Kidney epithelial cell (primary cell): ENCODE measurements around the gene KCTD1. TPM values are rescaled to one million over a fixed set of nuclear protein-coding genes. Genes with fewer than 3 reads are reported as not detected.

Experiments
- DNase-seq: peaks from one replicate; pipeline ENCODE4 v3.0.0-alpha.2; 2010; ENCODE audit warnings: low read depth
- H3K27me3 ChIP-seq: 2 replicates; pipeline ENCODE4 v1.6.0; 2011; ENCODE audit warnings: low read length; ENCODE audit not compliant: control insufficient read depth, insufficient read depth
- H3K36me3 ChIP-seq: 2 replicates; pipeline ENCODE4 v1.5.1; 2011; ENCODE audit warnings: low read length; ENCODE audit not compliant: control insufficient read depth, insufficient read depth
- H3K4me3 ChIP-seq: 2 replicates; pipeline ENCODE4 v1.5.1; 2011; ENCODE audit warnings: low read depth, mild to moderate bottlenecking, control low read depth, low read length
- total RNA-seq: library from RNA; depleted of rRNA; stranded (reverse); fragments of >200 nt; gene quantifications from 2 replicates; pipeline ENCODE4 v1.2.3, GENCODE V29; 2015
- TF ChIP-seq, protein P1 (sequence below): IDR thresholded peaks from 2 replicates; pipeline ENCODE4 v1.5.1; 2011; ENCODE audit warnings: mild to moderate bottlenecking, moderate library complexity, low read length, control low read depth, inconsistent platforms; ENCODE audit not compliant: insufficient read depth, poor library complexity, severe bottlenecking

KCTD1 gene
- total RNA-seq, 1 donor from 2014 or later: 30.5 TPM

DNA sequence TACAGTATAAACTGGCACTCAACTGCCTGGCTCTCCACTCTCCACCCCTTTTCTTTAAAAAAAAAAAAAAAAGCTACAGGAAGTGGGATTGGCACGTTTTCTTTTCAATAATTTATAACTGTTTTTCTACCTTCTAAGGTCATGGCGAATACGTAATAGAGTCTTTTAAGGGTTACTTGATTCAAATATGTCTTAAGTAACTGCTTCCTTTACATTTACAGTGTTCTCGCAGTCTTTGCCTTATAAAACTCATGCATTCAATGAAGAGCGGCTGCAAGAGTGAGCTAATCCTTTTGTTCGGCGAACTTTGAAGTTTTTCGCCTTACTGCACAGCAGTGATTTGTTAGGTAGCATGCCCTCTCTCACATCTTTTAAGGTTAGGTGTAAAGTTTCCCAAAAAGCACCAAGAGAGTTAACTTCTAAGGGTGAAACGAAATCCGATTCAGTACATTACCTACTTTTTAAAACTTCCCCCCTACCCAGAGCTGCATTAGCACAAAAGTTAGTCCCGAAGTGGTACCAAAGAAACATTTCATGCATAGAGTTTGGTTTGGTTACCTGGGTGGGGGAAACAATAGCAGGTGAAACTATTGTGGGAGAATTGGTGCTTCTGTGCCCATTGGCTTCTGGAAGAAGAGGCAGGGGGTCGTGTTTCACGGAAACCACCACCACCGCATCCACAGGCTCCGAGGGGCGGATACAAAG, 2.0 kb downstream of the KCTD1 start:
- no peak for DNase-seq
- TF ChIP-seq, protein P1, sequence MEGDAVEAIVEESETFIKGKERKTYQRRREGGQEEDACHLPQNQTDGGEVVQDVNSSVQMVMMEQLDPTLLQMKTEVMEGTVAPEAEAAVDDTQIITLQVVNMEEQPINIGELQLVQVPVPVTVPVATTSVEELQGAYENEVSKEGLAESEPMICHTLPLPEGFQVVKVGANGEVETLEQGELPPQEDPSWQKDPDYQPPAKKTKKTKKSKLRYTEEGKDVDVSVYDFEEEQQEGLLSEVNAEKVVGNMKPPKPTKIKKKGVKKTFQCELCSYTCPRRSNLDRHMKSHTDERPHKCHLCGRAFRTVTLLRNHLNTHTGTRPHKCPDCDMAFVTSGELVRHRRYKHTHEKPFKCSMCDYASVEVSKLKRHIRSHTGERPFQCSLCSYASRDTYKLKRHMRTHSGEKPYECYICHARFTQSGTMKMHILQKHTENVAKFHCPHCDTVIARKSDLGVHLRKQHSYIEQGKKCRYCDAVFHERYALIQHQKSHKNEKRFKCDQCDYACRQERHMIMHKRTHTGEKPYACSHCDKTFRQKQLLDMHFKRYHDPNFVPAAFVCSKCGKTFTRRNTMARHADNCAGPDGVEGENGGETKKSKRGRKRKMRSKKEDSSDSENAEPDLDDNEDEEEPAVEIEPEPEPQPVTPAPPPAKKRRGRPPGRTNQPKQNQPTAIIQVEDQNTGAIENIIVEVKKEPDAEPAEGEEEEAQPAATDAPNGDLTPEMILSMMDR: no peak
- H3K27me3 ChIP-seq: peaks cover 8% of the 10 kb centered on the region
- H3K36me3 ChIP-seq: peaks cover 2% of the 10 kb centered on the region
- H3K4me3 ChIP-seq: peak overlapping the region; percentile 77

DNA sequence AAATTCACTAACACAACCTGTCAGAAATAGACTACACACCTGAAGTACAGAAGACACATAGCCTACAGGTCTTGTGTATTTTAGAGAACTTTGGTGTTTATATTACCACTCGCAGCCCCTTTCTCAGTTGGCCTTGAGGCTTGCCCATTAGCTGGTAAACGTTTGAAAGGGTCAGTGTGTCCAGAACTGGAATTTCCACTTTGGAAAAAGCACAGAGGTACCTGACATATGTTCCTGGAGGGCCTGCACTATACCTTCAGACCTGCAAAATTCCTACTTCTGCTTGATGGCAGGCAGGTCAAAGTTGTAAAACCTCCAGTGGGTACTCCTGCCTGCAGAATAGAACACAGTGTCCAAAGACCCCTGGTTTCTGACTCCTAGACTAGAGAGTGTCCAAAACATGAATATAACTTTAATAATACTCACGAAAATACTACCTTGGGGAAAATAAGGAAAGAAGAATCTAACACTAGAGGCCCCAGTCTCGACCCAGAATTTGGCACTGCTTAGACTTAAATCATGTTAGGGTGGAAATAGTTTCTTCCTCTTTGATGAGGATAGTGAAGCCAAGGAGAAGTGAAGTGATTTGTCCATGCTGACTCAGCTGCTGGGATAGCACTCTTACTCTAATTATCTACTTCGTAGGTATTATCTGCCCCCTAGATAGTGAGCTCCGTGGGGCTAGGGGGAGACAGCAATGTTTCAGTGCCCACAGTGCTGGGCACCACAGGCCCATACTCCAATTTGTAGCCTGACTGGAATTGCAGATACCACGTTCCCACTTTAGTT, 2.8 kb downstream of the KCTD1 start:
- TF ChIP-seq, protein P1: no peak
- Histone ChIP-seq H3K27me3 (peaks cover 1% of the 10 kb centered on the region), H3K36me3 (peaks cover 2% of the 10 kb centered on the region), H3K4me3 (peak overlapping the region; percentile 77)
- DNase-seq: no peak

DNA sequence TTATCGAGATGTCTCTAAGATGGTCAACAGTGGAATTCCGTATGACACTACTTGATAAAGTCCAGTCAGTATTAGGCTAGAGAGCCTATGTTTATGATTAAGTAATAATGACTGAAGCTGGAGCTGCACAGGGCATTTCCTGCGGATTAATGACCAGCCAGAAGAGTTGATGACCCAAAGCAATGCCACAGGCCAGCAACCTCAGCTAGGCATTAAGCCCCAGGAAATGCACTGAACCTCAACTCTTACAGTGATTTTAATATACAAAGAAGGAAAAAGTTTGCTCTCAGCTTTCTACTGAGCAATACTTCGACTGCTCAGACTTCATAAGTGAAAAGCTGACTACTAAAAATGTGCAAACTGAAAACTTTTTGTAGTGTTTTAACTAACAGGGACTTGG, 3.9 kb downstream of the KCTD1 start:
- Histone ChIP-seq H3K36me3 (peaks cover 2% of the 10 kb centered on the region), H3K27me3 (no peaks in the 10 kb centered on the region), H3K4me3 (peak overlapping the region; percentile 25)
- DNase-seq: no peak
- TF ChIP-seq, protein P1: no peak

DNA sequence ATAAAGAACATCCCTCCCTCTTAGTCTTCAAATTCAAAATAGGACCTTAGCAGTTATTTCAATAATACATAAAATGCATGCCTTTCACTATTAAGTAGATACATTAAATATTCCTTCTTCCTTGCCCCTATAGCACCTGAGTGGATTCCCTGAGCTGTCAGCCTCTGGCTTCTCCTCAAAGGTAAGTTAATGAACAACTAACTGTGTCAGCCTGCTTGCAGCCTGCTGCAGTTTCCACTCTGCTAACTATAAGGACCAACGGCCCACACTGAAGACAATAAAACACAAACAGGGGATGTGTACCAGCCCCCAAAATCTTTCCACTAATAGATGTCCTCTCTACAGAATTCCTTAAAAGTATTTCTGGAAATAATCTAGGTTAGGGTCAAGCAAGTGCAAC, 5.0 kb downstream of the KCTD1 start:
- no peak for DNase-seq

DNA sequence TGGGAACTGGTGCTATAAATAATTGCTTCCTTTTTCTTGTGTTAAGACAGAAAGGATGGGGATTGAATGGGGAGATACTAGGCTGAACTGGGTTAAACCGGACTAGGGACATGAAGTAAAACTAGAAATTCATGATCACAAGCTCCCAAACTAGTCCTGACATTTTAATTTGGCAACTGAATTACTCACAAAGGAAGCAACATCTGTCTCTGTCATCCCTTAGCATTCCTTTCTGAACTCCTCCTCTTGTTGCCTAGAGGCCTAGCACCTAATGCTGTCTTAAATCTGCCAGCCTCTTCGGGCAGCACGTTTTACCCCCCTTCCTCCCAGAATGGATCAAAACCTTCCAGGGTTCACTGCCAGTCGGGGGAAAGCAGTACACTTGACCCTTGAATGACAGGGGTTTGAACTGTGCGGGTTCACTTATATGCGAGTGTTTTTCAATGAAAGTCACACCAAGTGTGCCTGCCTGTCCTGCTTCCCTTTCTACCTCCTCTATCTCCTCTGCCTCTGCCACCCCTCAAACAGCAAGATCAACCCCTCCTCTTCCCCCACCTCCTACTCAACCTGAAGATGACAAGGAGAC, 8.2 kb downstream of the KCTD1 start:
- H3K36me3 ChIP-seq: no peaks in the 10 kb centered on the region
- H3K27me3 ChIP-seq: no peaks in the 10 kb centered on the region
- TF ChIP-seq, protein P1: no peak
- H3K4me3 ChIP-seq: no peak overlapping the region
- no peak for DNase-seq

More for the DNA sequence above, 5.0 kb downstream of the KCTD1 start:
- TF ChIP-seq, protein P1: no peak
- Histone ChIP-seq H3K4me3 (no peak overlapping the region), H3K27me3 (no peaks in the 10 kb centered on the region), H3K36me3 (peaks cover 2% of the 10 kb centered on the region)
